ENCODE measurements around the gene HIF1A. TPM values are rescaled to one million over a fixed set of nuclear protein-coding genes. Genes with fewer than 3 reads are reported as not detected.

The HIF1A gene
- total and polyA plus RNA-seq, 10 of the 15 experiments (the other 5 are each of a cell fraction or from before 2014, with no cell fraction given) = 18.3 to 97.0 (median 75.3) TPM

DNA sequence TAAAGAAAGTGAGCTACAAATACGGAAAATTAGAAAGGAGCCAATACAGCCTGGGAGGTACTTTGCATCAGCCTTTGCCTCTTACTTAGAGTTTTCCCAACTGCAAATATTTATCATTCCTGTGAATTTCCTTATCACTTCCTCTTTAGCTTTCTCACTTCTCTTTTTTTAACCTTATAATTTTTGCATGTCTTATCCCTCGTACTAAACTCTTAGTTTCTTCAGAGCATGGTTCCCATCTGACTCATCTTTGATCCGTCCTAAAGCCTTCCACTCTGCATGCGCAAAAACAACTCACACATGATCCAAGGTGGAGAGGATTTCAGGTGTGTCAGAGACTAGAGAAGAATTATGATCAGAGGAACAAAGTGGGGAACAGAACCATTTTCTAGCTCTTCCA lies 57.3 kb downstream of the HIF1A start (continued):
- TF ChIP-seq HSF1 (IDR thresholded peaks at IDR 0.05; ENCODE audit: low read depth, low read length) = no peak
- TF ChIP-seq TCF12 (IDR thresholded peaks at IDR 0.05; ENCODE audit: low read depth, low read length) = no peak
- no peak for TF ChIP-seq TCF3 (IDR thresholded peaks at IDR 0.05; ENCODE audit: borderline replicate concordance, insufficient read depth, low read depth, low read length)
- TF ChIP-seq MAX (IDR thresholded peaks at IDR 0.05; ENCODE audit: low read depth, low read length) = no peak
- no peak for TF ChIP-seq MYC (IDR thresholded peaks at IDR 0.05; ENCODE audit: insufficient read depth, insufficient read length, insufficient replicate concordance, low read length, severe bottlenecking)
- TF ChIP-seq NFYB (IDR thresholded peaks at IDR 0.05; ENCODE audit: insufficient read depth, low read depth, low read length) = no peak
- no peak for TF ChIP-seq MEF2A (IDR thresholded peaks at IDR 0.05; ENCODE audit: insufficient read depth, low read depth, low read length)
- TF ChIP-seq EGR1 (IDR thresholded peaks at IDR 0.05; ENCODE audit: borderline replicate concordance in 1 of 2, low read depth in 2 of 2, low read length in 2 of 2) = no peak
- 0 out of 2 replicates have a peak, but pooled peaks have one; percentile 33 for TF ChIP-seq RCOR1 (conservative IDR thresholded peaks at IDR 0.05; ENCODE audit: low read depth, low read length)
- TF ChIP-seq CEBPZ (IDR thresholded peaks at IDR 0.05; ENCODE audit: low read depth, low read length) = no peak
- TF ChIP-seq, protein P1, sequence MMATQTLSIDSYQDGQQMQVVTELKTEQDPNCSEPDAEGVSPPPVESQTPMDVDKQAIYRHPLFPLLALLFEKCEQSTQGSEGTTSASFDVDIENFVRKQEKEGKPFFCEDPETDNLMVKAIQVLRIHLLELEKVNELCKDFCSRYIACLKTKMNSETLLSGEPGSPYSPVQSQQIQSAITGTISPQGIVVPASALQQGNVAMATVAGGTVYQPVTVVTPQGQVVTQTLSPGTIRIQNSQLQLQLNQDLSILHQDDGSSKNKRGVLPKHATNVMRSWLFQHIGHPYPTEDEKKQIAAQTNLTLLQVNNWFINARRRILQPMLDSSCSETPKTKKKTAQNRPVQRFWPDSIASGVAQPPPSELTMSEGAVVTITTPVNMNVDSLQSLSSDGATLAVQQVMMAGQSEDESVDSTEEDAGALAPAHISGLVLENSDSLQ (IDR thresholded peaks at IDR 0.05) = no peak
- no peak for TF ChIP-seq SRF (IDR thresholded peaks at IDR 0.05; ENCODE audit: low read depth in 2 of 2, low read length in 2 of 2)
- TF ChIP-seq NFYA (IDR thresholded peaks at IDR 0.05; ENCODE audit: borderline replicate concordance, low read depth, low read length) = no peak
- TF ChIP-seq IRF4 (IDR thresholded peaks at IDR 0.05; ENCODE audit: low read depth, low read length) = peak; percentile 83
- no peak for TF ChIP-seq TCF7 (IDR thresholded peaks at IDR 0.05; ENCODE audit: borderline replicate concordance)
- no peak for TF ChIP-seq LARP7 (IDR thresholded peaks at IDR 0.05)
- no peak for TF ChIP-seq ATF3 (IDR thresholded peaks at IDR 0.05; ENCODE audit: borderline replicate concordance, extremely low read depth, low read depth, low read length)
- peak; percentile 89 for TF ChIP-seq NBN (IDR thresholded peaks at IDR 0.05)
- TF ChIP-seq TBL1XR1 (IDR thresholded peaks at IDR 0.05; ENCODE audit: low read depth, low read length) = no peak
- TF ChIP-seq ZNF622 (IDR thresholded peaks at IDR 0.05) = no peak

Measured in GM12878 (cell line).